Vagina (tissue), 2 donors: ENCODE data around the gene SLC9A6.

Source experiments
- CTCF ChIP-seq, 3 experiments: fragments of 450-650 bp in 2 of 3; fragments of 200-600 bp in 1 of 3; sonication (generic) in 1 of 3; IDR thresholded peaks; one replicate each; pipeline ENCODE4 v1.5.1; 2017 to 2019; ENCODE audit warnings: antibody characterized with exemption in 3 of 3, mild to moderate bottlenecking in 2 of 3, moderate library complexity in 2 of 3
- POLR2AphosphoS5 ChIP-seq, 2 donors: sonication (generic); formaldehyde crosslinking; IDR thresholded peaks; one replicate each; pipeline ENCODE4 v1.9.0; 2017; ENCODE audit warnings: antibody characterized with exemption in 2 of 2, mild to moderate bottlenecking in 2 of 2, low read depth in 1 of 2; ENCODE audit not compliant: insufficient read depth in 1 of 2

- TF ChIP-seq CTCF (IDR thresholded peaks at IDR 0.05) (peak in 1 of 3 experiments; percentile 23), POLR2AphosphoS5 (IDR thresholded peaks at IDR 0.05; ENCODE audit: insufficient read depth in 1 of 2, low read depth in 1 of 2) (peak; percentile 28 to 75)
These were observed 11.5 kb upstream of the SLC9A6 start, which contains the start of gene MMGT1 for GRCh38 chrX:135973548-135974278.
